Right atrium auricular region (tissue), 2 donors: ENCODE results near the gene HNRNPD. TPM values are rescaled to one million over a fixed set of nuclear protein-coding genes. Genes with fewer than 3 reads are reported as not detected.
A peak's percentile ranks its signal among the peaks of the same experiment; 100 is the strongest.
"Not testable (repeated sequence)": the region's sequence is repeated elsewhere in the genome, so short reads cannot be mapped to it uniquely, and the experiment has no call there.

Source experiments
- DNase-seq: peaks from one replicate; pipeline ENCODE4 v3.0.0-alpha.2; 2019; ENCODE audit warnings: low spot score
- H3K27ac ChIP-seq, 2 donors: fragments of 200-600 bp; sonication (generic); 1 replicate in 1 of 2; 2 replicates in 1 of 2; pipeline ENCODE4 v1.5.1; 2016 to 2019
- H3K27me3 ChIP-seq, 2 donors: fragments of 200-600 bp; sonication (generic); one replicate each; pipeline versions ENCODE4 v1.5.1 to v1.6.0; 2017 to 2019
- H3K36me3 ChIP-seq: fragments of 200-600 bp; sonication (generic); one replicate; pipeline ENCODE4 v1.5.1; 2016
- H3K4me1 ChIP-seq, 2 donors: fragments of 200-600 bp; sonication (generic); one replicate each; pipeline versions ENCODE4 v1.5.1 to v1.6.0; 2017 to 2019
- H3K4me3 ChIP-seq, 2 donors: fragments of 200-600 bp; sonication (generic); 1 replicate in 1 of 2; 2 replicates in 1 of 2; pipeline ENCODE4 v1.5.1; 2017 to 2019; ENCODE audit warnings: mild to moderate bottlenecking in 1 of 2, moderate library complexity in 1 of 2
- H3K9me3 ChIP-seq, 2 donors: fragments of 200-600 bp; sonication (generic); one replicate each; pipeline ENCODE4 v1.5.1; 2019
- total RNA-seq, 2 donors: library from RNA; depleted of rRNA; stranded (reverse); fragments of >200 nt; gene quantifications; one replicate each; pipeline ENCODE4 v1.1.0, GENCODE V29; 2016
- TF ChIP-seq, protein P1 (sequence below), 2 donors: fragments of 200-600 bp; sonication (generic); IDR thresholded peaks; one replicate each; pipeline ENCODE4 v1.5.1; 2019; ENCODE audit warnings: antibody characterized with exemption in 2 of 2

HNRNPD gene
- total RNA-seq, 2 donors from 2014 or later: 45.7 to 48.7 TPM

DNA sequence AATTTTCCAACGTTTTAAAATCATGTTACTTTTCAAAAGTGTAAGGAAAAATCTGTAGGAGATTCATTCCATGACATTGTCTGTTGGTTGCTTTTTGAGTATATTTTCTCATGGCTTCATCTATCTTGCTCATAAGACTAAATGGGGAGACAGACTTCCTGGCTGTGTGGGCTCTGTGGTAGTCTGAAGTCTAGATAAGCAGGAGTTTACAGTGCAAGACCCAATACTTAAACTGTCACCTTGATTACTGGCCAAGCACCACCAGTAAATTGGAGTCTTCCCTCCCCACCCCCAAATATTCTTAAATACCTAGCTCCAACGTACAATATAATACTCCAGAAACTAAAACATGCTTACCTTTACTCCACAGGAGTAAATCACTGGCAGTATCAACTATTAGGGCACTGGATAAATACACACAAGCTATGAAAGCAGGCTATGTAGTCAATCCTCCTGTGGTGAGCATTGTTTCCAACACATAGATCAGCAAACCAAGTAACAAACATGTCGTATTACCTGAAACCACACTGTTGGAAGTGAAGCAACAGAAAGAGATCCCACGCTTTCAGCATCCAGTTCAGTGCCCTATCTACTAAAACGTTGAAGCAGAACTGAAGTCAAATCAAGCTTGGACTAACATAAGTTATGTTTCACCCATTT lies 6.2 kb downstream of the HNRNPD start:
- TF ChIP-seq, protein P1, sequence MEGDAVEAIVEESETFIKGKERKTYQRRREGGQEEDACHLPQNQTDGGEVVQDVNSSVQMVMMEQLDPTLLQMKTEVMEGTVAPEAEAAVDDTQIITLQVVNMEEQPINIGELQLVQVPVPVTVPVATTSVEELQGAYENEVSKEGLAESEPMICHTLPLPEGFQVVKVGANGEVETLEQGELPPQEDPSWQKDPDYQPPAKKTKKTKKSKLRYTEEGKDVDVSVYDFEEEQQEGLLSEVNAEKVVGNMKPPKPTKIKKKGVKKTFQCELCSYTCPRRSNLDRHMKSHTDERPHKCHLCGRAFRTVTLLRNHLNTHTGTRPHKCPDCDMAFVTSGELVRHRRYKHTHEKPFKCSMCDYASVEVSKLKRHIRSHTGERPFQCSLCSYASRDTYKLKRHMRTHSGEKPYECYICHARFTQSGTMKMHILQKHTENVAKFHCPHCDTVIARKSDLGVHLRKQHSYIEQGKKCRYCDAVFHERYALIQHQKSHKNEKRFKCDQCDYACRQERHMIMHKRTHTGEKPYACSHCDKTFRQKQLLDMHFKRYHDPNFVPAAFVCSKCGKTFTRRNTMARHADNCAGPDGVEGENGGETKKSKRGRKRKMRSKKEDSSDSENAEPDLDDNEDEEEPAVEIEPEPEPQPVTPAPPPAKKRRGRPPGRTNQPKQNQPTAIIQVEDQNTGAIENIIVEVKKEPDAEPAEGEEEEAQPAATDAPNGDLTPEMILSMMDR (IDR thresholded peaks at IDR 0.05): no peak
- Histone ChIP-seq H3K4me1 (peaks cover 0 to 95% of the 10 kb centered on the region in 2 donors), H3K27ac (no peak overlapping the region)

DNA sequence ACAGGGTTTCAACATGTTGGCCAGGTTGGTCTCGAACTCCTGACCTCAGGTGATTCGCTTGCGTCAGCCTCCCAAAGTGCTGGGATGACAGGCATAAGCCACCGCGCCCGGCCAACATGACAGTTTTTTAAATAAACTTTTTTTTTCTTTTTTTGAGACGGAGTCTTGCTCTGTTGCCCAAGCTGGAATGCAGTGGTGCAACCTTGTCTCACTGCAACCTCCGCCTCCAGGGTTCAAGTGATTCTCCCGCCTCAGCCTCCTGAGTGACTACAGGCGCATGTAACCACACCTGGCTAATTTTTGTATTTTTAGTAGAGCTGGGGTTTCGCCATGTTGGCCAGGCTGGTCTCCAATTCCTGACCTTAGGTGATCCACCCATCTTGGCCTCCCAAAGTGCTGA lies 7.4 kb downstream of the HNRNPD start:
- H3K4me1 ChIP-seq: peaks cover 0 to 95% of the 10 kb centered on the region in 2 donors
- H3K36me3 ChIP-seq, DNase-seq, H3K27ac ChIP-seq, H3K4me3 ChIP-seq, H3K9me3 ChIP-seq, H3K27me3 ChIP-seq: not testable (repeated sequence)

More for the DNA sequence above, 6.2 kb downstream of the HNRNPD start:
- Histone ChIP-seq H3K4me3 (no peak overlapping the region), H3K36me3 (peaks cover 3% of the 10 kb centered on the region), H3K27me3 (no peaks in the 10 kb centered on the region), H3K9me3 (no peaks in the 10 kb centered on the region)
- DNase-seq: no peak

DNA sequence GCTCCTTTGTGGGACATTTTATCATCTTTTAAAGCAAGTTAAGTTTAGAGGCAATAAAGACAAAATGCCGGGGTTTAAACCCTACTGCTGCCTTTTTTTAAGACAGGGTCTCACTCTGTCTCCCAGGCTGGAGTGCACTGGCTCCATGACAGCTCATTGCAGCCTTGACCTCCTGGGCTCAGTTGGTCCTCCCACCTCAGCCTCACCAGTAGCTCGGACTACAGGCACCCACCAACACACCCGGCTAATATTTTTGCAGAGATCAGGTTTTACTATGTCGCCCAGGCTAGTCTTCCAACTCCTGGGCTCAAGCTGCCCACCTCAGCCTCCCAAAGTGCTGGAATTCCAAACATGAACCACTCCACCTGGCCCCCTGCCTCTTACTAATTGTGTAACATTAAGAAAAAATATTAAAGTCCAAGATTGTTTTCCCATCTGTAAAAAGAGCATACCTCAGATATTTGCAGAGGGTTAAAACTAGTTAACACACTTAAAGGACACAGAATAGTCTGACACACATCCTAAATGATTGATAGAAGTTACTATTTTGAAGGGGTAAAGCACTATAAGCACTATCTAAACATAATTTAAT lies 9.8 kb downstream of the HNRNPD start:
- TF ChIP-seq, protein P1 (IDR thresholded peaks at IDR 0.05): no peak
- H3K4me1 ChIP-seq: peaks cover 0 to 95% of the 10 kb centered on the region in 2 donors
- H3K36me3 ChIP-seq: peaks cover 3% of the 10 kb centered on the region
- H3K27me3 ChIP-seq: no peaks in the 10 kb centered on the region
- no peaks in the 10 kb centered on the region for H3K9me3 ChIP-seq
- H3K4me3 ChIP-seq: no peak overlapping the region
- H3K27ac ChIP-seq: no peak overlapping the region
- no peak for DNase-seq

DNA sequence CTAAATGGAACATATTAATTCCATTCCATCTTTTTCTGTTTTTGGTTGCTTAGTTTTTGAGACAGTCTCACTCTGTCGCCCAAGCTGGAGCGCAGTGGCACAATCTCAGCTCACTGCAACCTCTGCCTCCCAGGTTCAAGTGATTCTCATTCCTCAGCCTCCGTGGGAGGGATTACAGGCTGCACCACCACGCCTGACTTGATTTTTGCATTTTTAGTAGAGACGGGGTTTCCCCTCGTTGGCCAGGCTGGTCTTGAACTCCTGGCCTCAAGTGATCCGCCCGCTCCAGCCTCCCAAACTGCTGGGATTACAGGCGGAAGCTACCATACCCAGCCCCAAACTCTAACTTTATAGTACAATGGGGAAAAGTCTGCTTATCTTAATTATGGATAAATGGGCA lies 11.2 kb downstream of the HNRNPD start:
- Histone ChIP-seq H3K27me3 (no peaks in the 10 kb centered on the region), H3K36me3 (peaks cover 11% of the 10 kb centered on the region), H3K9me3 (no peaks in the 10 kb centered on the region), H3K4me3 (no peak overlapping the region), H3K4me1 (peaks cover 0 to 95% of the 10 kb centered on the region in 2 donors), H3K27ac (no peak overlapping the region)
- TF ChIP-seq, protein P1 (IDR thresholded peaks at IDR 0.05): no peak
- no peak for DNase-seq

DNA sequence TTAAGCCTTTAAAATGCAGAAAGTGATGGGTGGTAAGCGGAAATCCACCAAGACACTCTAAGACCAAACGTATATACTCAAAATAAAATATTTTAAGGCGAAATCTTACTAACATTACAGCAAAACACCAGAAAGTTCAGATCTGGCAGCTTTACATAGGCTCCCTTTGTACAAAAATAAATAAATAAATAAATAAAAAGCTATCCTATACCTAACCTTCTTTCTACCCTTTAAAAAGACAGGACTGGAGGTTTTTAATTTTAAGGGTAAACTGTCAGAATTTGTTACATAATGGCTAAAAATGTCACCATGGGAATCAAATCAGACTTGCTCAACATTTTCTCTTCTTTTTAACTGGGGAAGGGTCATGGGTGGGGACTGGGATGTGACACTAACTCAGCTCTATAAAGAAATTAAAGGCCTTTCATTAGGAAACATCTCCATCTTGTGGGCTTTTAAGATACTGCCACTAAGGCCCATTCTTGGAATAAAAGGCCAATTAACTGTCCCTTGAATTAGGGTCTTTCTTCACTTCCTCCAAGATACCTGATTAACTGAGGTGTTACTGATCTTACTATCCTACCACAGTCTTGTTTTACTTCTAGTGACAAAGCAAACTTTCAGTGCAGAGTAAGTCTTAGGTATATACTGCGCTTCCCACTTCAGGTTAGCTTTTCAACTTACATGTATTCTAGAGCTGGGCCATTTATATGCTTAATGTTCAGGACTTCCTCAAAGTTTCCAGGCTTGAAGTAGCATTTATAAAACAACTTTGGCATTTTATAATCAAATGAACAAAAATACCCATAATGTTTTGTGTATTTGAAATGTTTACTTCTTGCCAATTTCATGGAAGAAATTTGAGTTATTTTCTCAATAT lies 13.3 kb downstream of the HNRNPD start:
- H3K36me3 ChIP-seq: peaks cover 30% of the 10 kb centered on the region
- H3K4me3 ChIP-seq: no peak overlapping the region
- H3K27ac ChIP-seq: peak overlapping the region in 1 of 2 donors; percentile 27
- peaks cover 0 to 82% of the 10 kb centered on the region in 2 donors for H3K4me1 ChIP-seq
- no peaks in the 10 kb centered on the region for H3K27me3 ChIP-seq
- TF ChIP-seq, protein P1 (IDR thresholded peaks at IDR 0.05): peak; percentile 49 to 78
- no peak for DNase-seq
- H3K9me3 ChIP-seq: no peaks in the 10 kb centered on the region

DNA sequence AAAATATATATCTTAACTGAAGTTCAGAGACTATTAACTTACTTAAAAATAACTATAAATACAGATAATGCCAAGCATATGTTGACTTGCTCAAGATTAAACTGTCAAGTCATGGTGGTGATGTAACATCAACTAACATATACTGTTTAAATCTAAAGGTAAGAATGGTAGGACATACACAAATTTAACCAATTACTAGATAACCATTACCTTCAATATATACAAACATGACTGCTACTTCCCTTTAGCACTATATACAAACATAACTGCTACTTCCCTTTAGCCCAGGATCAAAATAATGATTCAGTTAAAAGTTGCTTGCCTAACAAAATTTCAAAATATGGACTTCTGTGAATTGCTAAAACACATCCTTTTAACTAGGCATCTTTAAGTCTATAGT lies 14.9 kb downstream of the HNRNPD start:
- no peak for DNase-seq
- Histone ChIP-seq H3K4me3 (no peak overlapping the region), H3K9me3 (no peaks in the 10 kb centered on the region), H3K27ac (no peak overlapping the region), H3K27me3 (no peaks in the 10 kb centered on the region), H3K4me1 (peaks cover 0 to 73% of the 10 kb centered on the region in 2 donors), H3K36me3 (peaks cover 47% of the 10 kb centered on the region)
- TF ChIP-seq, protein P1 (IDR thresholded peaks at IDR 0.05): no peak
